ENCODE results near the gene PTMS. TPM values are rescaled to one million over a fixed set of nuclear protein-coding genes. Genes with fewer than 3 reads are reported as not detected.

The PTMS gene
- total RNA-seq, 1 experiment from 2014 or later, result 5.0 TPM

DNA sequence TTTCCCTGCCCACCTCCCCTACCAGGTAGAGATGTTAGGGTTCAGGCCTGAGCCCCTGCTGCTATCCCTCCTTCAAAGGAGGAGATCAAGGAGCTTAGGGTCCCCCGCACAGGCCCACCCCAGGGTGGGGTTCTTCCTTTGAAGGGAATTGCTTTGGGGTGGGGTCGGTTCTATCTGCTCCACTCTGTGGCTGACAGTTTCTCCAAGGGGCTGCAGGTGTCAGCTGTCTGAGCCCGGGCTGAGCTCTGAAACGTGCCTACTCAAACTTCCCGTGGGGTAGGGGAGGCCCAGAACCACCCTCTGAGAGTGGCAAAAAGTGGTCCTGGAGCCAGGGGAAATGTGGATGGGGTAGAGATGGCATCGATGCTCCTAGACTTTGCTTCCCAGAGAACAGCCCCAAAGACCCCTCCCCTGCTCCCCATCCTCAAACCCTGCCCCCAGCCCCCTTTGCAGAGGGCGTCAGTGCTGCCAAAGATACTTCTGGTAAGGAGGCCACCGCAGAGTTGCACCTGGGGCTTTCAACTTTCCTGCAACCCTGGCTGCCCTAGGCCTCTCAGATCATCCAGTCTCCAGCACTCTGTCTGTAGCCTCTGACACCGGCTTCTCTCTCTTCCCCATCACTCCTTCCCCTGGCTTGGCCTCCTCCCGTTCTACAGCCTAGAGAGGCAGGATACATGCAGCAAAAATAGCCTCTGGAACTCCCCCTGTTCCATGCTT is 16.8 kb downstream of the PTMS start:
- Histone ChIP-seq H3K36me3 (ENCODE audit: insufficient read depth, low read length) (no peaks in the 10 kb centered on the region), H3K4me1 (ENCODE audit: low read length) (peaks cover 11% of the 10 kb centered on the region), H3K27ac (ENCODE audit: low read length) (no peak overlapping the region), H3K9ac (ENCODE audit: low read length) (no peak overlapping the region), H3K4me2 (ENCODE audit: low read depth, low read length, poor library complexity, severe bottlenecking) (no peak overlapping the region), H3K79me2 (ENCODE audit: low read length) (no peaks in the 10 kb centered on the region), H3K4me3 (ENCODE audit: low read length) (no peak overlapping the region), H4K20me1 (ENCODE audit: insufficient read depth, low read depth, low read length) (no peaks in the 10 kb centered on the region), H2AFZ (ENCODE audit: low read length) (no peak overlapping the region), H3K9me3 (ENCODE audit: low read length) (no peaks in the 10 kb centered on the region), H3K27me3 (ENCODE audit: low read length) (no peaks in the 10 kb centered on the region), H3K9me2 (replicated peaks; ENCODE audit: insufficient read depth, low read length) (no peaks in the 10 kb centered on the region)
- no peak for DNase-seq

DNA sequence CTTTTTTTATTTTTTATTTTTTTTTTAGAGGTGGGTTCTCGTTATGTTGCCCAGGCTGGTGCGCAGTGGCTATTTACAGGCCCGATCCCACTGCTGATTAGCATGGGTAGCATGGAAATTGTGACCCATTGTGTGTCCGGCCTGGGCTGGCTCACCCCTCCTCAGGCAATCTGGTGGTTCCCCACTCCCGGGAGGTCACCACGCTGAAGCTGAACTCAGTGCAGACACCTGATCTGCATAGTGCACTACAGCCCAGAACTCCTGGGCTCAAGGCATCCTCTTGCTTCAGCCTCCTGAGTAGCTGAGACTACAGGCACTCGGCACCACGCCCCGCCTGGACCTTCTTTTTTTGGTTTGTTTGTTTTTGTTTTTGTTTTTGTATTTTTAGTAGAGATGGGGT is 17.7 kb downstream of the PTMS start:
- H3K4me2 ChIP-seq (ENCODE audit: low read depth, low read length, poor library complexity, severe bottlenecking), result no peak overlapping the region
- no peaks in the 10 kb centered on the region for H4K20me1 ChIP-seq (ENCODE audit: insufficient read depth, low read depth, low read length)
- H3K27ac ChIP-seq (ENCODE audit: low read length), result no peak overlapping the region
- no peak overlapping the region for H3K4me3 ChIP-seq (ENCODE audit: low read length)
- no peaks in the 10 kb centered on the region for H3K9me3 ChIP-seq (ENCODE audit: low read length)
- H2AFZ ChIP-seq (ENCODE audit: low read length), result no peak overlapping the region
- no peak for DNase-seq
- no peak overlapping the region for H3K9ac ChIP-seq (ENCODE audit: low read length)
- H3K4me1 ChIP-seq (ENCODE audit: low read length), result peaks cover 3% of the 10 kb centered on the region
- H3K79me2 ChIP-seq (ENCODE audit: low read length), result no peaks in the 10 kb centered on the region
- H3K9me2 ChIP-seq (replicated peaks; ENCODE audit: insufficient read depth, low read length), result no peaks in the 10 kb centered on the region
- no peaks in the 10 kb centered on the region for H3K27me3 ChIP-seq (ENCODE audit: low read length)
- H3K36me3 ChIP-seq (ENCODE audit: insufficient read depth, low read length), result no peaks in the 10 kb centered on the region

DNA sequence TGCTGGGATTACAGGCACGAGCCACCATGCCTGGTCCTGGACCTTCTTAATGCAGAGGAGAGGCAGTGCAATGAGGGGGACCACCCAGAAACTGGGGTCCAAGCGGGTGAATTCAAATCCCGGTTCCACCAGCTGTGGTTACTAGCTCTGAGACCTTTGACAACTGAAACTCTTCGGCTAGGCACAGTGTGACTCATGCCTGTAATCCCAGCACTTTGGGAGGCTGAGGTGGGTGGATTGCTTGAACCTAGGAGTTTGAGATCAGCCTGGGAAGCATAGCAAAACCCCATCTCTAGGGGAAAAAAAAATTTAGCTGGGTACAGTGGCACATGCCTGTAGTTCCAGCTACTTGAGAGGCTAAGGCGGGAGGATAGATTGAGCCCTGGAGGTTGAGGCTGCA is 18.1 kb downstream of the PTMS start:
- Histone ChIP-seq H4K20me1 (ENCODE audit: insufficient read depth, low read depth, low read length) (no peaks in the 10 kb centered on the region), H3K9me2 (replicated peaks; ENCODE audit: insufficient read depth, low read length) (no peaks in the 10 kb centered on the region), H3K4me3 (ENCODE audit: low read length) (no peak overlapping the region), H3K27ac (ENCODE audit: low read length) (no peak overlapping the region), H3K9ac (ENCODE audit: low read length) (no peak overlapping the region), H3K4me2 (ENCODE audit: low read depth, low read length, poor library complexity, severe bottlenecking) (no peak overlapping the region), H3K27me3 (ENCODE audit: low read length) (no peaks in the 10 kb centered on the region), H3K9me3 (ENCODE audit: low read length) (no peaks in the 10 kb centered on the region), H3K36me3 (ENCODE audit: insufficient read depth, low read length) (no peaks in the 10 kb centered on the region), H3K79me2 (ENCODE audit: low read length) (no peaks in the 10 kb centered on the region), H3K4me1 (ENCODE audit: low read length) (no peaks in the 10 kb centered on the region; the same call in 1 of the 2 replicates), H2AFZ (ENCODE audit: low read length) (no peak overlapping the region)
- DNase-seq, result no peak

DNA sequence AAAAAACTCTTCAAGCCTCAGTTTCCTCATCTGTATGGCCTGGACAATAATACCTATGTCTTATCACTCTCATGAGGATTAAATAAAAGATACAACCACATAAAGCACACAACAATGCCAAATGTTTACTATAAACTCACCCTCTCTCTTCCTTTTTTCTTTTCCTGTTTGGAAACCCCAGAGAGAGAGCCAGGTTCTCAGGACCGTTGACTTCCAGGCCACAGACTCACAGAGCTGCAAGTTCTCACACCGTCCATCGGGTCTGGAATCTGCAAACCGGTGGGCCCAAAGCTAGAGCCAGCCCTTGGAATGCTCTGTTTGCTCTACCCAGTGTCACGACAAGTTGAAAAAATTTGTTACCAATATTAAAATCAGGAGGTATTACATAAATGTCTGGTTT is 18.6 kb downstream of the PTMS start:
- Histone ChIP-seq H3K4me3 (ENCODE audit: low read length) (no peak overlapping the region), H3K4me1 (ENCODE audit: low read length) (no peaks in the 10 kb centered on the region), H4K20me1 (ENCODE audit: insufficient read depth, low read depth, low read length) (no peaks in the 10 kb centered on the region), H3K36me3 (ENCODE audit: insufficient read depth, low read length) (no peaks in the 10 kb centered on the region), H3K79me2 (ENCODE audit: low read length) (no peaks in the 10 kb centered on the region), H2AFZ (ENCODE audit: low read length) (no peak overlapping the region), H3K4me2 (ENCODE audit: low read depth, low read length, poor library complexity, severe bottlenecking) (no peak overlapping the region), H3K9ac (ENCODE audit: low read length) (no peak overlapping the region), H3K27me3 (ENCODE audit: low read length) (no peaks in the 10 kb centered on the region), H3K9me2 (replicated peaks; ENCODE audit: insufficient read depth, low read length) (no peaks in the 10 kb centered on the region), H3K9me3 (ENCODE audit: low read length) (no peaks in the 10 kb centered on the region), H3K27ac (ENCODE audit: low read length) (no peak overlapping the region)
- no peak for DNase-seq

DNA sequence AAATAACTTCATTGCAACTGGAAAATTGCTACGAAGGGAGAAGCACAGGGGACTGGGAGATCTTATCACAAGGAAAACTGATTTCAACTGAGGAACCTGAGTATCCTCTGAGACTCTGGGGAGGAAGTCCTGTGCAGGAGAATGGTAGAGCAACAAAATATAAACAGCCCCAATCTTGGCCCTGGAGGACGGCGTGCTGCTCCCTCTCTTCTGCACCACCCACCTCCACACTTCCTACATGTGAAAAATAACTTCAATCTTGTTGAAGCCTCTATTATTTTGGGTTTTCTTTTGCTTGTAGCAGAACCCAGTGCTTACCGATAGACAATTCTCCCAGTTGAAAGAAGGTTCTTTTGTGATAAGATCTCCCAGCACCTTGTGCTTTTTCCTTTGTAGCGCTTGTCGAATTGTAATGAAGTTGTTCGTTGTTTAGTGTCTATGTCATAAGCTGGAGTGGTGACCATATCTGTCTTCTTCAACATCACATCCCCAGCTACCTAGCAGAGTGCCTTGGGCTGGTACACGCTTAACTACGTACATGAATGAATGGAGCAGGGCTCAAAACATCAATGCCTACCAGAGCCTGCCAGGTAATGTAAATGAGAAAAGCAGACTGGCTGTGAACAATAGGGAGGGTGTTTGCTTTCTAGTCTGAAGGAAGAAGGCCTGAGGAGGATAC is 20.4 kb downstream of the PTMS start:
- Histone ChIP-seq H3K9me3 (ENCODE audit: low read length) (no peaks in the 10 kb centered on the region), H4K20me1 (ENCODE audit: insufficient read depth, low read depth, low read length) (no peaks in the 10 kb centered on the region), H2AFZ (ENCODE audit: low read length) (no peak overlapping the region), H3K27me3 (ENCODE audit: low read length) (no peaks in the 10 kb centered on the region), H3K79me2 (ENCODE audit: low read length) (no peaks in the 10 kb centered on the region), H3K4me3 (ENCODE audit: low read length) (no peak overlapping the region), H3K9me2 (replicated peaks; ENCODE audit: insufficient read depth, low read length) (no peaks in the 10 kb centered on the region), H3K4me1 (ENCODE audit: low read length) (no peaks in the 10 kb centered on the region), H3K27ac (ENCODE audit: low read length) (no peak overlapping the region), H3K4me2 (ENCODE audit: low read depth, low read length, poor library complexity, severe bottlenecking) (no peak overlapping the region), H3K36me3 (ENCODE audit: insufficient read depth, low read length) (no peaks in the 10 kb centered on the region), H3K9ac (ENCODE audit: low read length) (no peak overlapping the region)
- DNase-seq, result no peak

- H3K9me2 ChIP-seq (replicated peaks; ENCODE audit: insufficient read depth, low read length), result no peaks in the 10 kb centered on the region
- no peaks in the 10 kb centered on the region for H3K36me3 ChIP-seq (ENCODE audit: insufficient read depth, low read length)
- no peak overlapping the region for H3K4me3 ChIP-seq (ENCODE audit: low read length)
- no peak overlapping the region for H2AFZ ChIP-seq (ENCODE audit: low read length)
- H3K27ac ChIP-seq (ENCODE audit: low read length), result no peak overlapping the region
- H3K9ac ChIP-seq (ENCODE audit: low read length), result no peak overlapping the region
- DNase-seq, result no peak
- peaks cover 4% of the 10 kb centered on the region for H3K4me1 ChIP-seq (ENCODE audit: low read length)
- H3K4me2 ChIP-seq (ENCODE audit: low read depth, low read length, poor library complexity, severe bottlenecking), result no peak overlapping the region
- no peaks in the 10 kb centered on the region for H4K20me1 ChIP-seq (ENCODE audit: insufficient read depth, low read depth, low read length)
- no peaks in the 10 kb centered on the region for H3K9me3 ChIP-seq (ENCODE audit: low read length)
- H3K79me2 ChIP-seq (ENCODE audit: low read length), result no peaks in the 10 kb centered on the region
- no peaks in the 10 kb centered on the region for H3K27me3 ChIP-seq (ENCODE audit: low read length)
Measured at GRCh38 chr12:6787309-6787708, 21.1 kb downstream of the PTMS start.

DNA sequence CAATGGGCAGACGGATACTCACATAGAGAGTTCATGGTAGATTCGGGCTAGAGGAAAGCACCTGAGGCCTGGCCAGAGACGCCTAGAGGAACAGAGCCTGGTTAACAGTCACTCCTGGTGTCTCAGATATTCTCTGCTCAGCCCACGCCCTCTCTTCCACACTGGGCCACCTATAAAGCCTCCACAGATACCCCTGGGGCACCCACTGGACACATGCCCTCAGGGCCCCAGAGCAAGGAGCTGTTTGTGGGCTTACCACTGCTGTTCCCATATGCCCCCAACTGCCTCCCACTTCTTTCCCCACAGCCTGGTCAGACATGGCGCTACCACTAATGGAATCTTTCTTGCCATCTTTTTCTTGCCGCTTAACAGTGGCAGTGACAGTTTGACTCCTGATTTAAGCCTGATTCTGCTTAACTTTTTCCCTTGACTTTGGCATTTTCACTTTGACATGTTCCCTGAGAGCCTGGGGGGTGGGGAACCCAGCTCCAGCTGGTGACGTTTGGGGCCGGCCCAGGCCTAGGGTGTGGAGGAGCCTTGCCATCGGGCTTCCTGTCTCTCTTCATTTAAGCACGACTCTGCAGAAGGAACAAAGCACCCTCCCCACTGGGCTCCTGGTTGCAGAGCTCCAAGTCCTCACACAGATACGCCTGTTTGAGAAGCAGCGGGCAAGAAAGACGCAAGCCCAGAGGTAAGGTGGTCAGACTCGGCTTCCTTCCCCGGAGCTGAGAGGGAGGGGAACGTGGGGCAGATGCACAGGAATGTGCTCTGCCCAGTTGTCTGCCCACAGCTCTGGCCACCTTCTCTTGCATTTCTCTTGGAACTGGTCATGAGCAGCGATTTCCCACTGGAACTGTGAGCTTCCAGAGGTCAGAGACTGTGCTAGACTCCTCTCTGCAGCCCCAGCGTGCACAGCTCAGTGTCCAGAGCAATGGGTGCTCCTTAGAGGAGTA is 23.1 kb downstream of the PTMS start, which contains the start of gene CD4:
TSS of gene CD4 (plus strand) at position 557 of the 953 bp plus-strand sequence. CDS start 10,611 bp downstream, outside the sequence.
- Histone ChIP-seq H4K20me1 (ENCODE audit: insufficient read depth, low read depth, low read length) (no peaks in the 10 kb centered on the region), H3K9me2 (replicated peaks; ENCODE audit: insufficient read depth, low read length) (no peaks in the 10 kb centered on the region), H2AFZ (ENCODE audit: low read length) (no peak within 1 kb of the TSS), H3K4me3 (ENCODE audit: low read length) (no peak within 1 kb of the TSS), H3K4me2 (ENCODE audit: low read depth, low read length, poor library complexity, severe bottlenecking) (no peak within 1 kb of the TSS), H3K79me2 (ENCODE audit: low read length) (no peaks in the 10 kb centered on the region), H3K27me3 (ENCODE audit: low read length) (no peaks in the 10 kb centered on the region), H3K4me1 (ENCODE audit: low read length) (peaks cover 13% of the 10 kb centered on the region), H3K36me3 (ENCODE audit: insufficient read depth, low read length) (no peaks in the 10 kb centered on the region), H3K9ac (ENCODE audit: low read length) (no peak within 1 kb of the TSS), H3K9me3 (ENCODE audit: low read length) (no peaks in the 10 kb centered on the region), H3K27ac (ENCODE audit: low read length) (no peak within 1 kb of the TSS)
- no peak for DNase-seq

Measured in Karpas-422 (cell line).